Measurements from ENCODE around the gene IRX2.

The IRX2 gene

GRCh38 chr5:2741956-2742355 lies 9.5 kb downstream of the IRX2 start:
- DNase-seq (ENCODE audit: low read depth in 1 of 2, low spot score in 1 of 2), result no peak

- no peak for DNase-seq (ENCODE audit: low read depth in 1 of 2, low spot score in 1 of 2)
Observed at GRCh38 chr5:2740876-2741555, 10.5 kb downstream of the IRX2 start.

GRCh38 chr5:2740051-2740875 lies 11.2 kb downstream of the IRX2 start:
- DNase-seq (ENCODE audit: low read depth in 1 of 2, low spot score in 1 of 2), result no peak

DNA sequence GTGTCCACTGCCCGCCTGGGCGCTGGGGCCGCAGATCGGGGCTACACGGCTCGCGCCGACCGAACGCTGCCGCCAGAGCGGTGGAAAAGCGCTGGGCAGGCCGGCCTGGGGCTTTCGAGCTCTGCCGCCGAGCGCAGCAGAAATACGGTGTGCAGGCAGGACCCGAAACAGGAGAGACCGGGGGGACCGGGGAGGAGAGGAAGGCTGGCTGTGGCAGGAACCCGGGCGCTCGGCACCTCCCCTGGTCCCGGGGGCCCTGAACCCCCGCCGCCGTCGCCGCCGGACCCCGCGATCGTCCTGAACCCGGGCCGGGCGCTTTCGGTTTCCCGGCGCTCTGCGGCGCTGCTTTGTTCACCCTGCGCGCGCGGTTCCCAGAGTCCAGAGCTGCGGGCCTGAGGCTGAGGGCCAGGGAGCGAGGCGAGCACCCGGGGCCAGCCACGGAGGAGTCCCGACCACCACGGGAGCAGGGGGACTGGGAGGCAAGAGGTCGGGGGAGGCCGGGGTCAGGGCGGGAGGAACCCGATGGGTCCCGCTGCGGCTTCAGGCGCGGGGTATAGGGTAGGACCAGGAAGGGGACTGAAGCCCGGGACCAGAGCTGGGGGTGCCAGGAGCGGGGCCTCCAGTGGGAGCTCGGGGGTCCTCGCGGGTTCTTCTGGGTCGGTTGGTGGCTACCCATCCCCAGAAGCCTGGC lies 12.0 kb downstream of the IRX2 start:
- no peak for DNase-seq (ENCODE audit: low read depth in 1 of 2, low spot score in 1 of 2)

DNA sequence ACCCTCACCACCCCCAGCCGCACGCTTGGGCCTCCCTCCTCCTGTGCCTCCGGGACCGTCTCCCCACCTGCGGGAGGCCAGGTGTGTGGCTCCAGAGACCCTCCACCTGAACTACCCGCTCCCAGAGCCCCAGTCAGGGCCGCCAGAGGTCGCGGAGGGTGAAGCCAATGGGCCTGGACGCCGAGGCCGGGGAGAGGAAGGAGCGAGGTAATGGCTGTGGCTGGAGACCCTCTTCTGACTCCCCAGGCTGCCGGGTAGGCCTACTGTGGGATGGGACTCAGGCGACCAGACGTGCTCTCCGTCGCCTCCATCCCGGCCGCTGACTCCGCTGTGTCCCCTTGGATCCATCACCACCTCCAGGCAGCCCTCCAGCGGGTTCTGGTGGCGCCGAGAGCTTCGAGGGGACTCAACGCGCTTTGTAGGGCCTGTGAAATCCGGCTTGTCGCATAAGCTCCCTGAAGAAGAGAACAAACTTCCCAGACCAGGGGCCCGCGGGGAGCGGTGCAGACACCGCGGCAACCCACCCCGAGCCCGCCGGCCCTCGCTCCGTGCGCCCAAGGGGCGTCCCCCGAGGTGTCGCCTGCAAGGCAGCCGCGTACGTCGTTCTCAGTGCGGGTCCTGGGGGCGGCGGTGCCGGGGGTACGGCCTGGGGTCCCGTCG lies 12.6 kb downstream of the IRX2 start:
- no peak for DNase-seq (ENCODE audit: low read depth in 1 of 2, low spot score in 1 of 2)

GRCh38 chr5:2738156-2738699 lies 13.2 kb downstream of the IRX2 start:
- no peak for DNase-seq (ENCODE audit: low read depth in 1 of 2, low spot score in 1 of 2)

- DNase-seq (ENCODE audit: low read depth in 1 of 2, low spot score in 1 of 2), result no peak
Observed at GRCh38 chr5:2737273-2738155, 14.0 kb downstream of the IRX2 start.

- no peak for DNase-seq (ENCODE audit: low read depth in 1 of 2, low spot score in 1 of 2)
Observed at GRCh38 chr5:2736872-2737271, 14.6 kb downstream of the IRX2 start.

GRCh38 chr5:2735996-2736395 lies 15.5 kb downstream of the IRX2 start:
- DNase-seq (ENCODE audit: low read depth in 1 of 2, low spot score in 1 of 2), result no peak

DNA sequence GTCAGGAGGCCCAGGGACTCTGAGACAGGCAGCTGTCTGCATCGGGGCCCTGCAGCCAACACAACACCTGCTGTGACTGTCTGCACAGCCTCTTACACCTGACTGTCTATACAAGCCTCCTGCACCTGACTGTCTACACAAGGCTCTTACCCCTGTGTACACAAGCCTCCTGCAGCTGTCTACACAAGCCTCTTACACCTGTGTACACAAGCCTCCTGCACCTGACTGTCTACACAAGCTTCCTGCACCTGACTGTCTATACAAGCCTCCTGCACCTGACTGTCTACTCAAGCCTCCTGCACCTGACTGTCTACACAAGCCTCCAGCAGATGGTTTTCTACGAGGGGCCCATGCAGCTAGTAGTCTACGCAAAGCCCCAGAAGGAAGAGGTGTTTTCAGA lies 18.6 kb downstream of the IRX2 start:
- DNase-seq (ENCODE audit: low read depth in 1 of 2, low spot score in 1 of 2), result no peak

GRCh38 chr5:2732004-2732403 lies 19.5 kb downstream of the IRX2 start:
- no peak for DNase-seq (ENCODE audit: low read depth in 1 of 2, low spot score in 1 of 2)

- DNase-seq (ENCODE audit: low read depth in 1 of 2, low spot score in 1 of 2), result no peak
Observed at GRCh38 chr5:2729189-2729588, 22.3 kb downstream of the IRX2 start.

DNA sequence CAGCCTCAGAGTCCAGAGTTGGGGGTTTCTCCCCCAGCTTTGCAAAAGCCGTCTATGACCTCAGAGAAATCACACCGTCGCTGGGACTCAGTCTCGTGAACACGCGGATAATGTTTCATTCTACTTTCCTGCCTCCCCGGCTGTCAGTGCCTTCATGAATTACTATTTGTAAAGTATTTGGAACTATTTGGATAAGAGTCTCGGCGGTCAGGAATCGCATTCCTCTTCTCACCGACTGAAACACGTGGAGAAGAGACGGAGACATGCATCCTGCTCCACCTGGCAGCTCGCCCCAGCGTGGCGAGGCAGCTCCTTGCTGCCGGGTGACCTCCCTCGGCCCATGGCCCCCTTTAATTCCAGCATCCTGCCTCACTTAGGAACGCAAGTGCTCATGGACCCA lies 23.9 kb downstream of the IRX2 start:
- DNase-seq (ENCODE audit: low read depth in 1 of 2, low spot score in 1 of 2), result no peak

- no peak for DNase-seq (ENCODE audit: low read depth in 1 of 2, low spot score in 1 of 2)
Observed at GRCh38 chr5:2725980-2726765, 25.3 kb downstream of the IRX2 start.

DNA sequence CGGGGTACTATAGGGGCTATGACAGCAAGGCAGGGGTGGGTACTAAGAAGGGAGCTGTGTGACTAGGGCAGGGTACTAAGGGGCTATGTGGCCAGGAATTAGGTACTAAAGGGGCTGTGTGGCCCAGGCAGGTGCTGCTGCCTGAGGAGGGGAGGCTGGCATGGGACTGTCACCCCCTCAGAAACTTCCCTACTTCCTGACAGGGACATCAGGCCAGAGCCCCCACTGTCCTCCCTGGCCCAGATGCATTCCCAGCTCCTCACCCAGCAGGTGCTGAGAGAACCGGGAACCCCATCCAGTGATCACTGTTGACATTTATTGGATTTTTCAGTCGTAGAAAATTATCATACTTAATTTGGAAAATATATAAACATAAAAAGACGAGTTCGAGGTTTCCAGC lies 26.6 kb downstream of the IRX2 start:
- no peak for DNase-seq (ENCODE audit: low read depth in 1 of 2, low spot score in 1 of 2)

DNA sequence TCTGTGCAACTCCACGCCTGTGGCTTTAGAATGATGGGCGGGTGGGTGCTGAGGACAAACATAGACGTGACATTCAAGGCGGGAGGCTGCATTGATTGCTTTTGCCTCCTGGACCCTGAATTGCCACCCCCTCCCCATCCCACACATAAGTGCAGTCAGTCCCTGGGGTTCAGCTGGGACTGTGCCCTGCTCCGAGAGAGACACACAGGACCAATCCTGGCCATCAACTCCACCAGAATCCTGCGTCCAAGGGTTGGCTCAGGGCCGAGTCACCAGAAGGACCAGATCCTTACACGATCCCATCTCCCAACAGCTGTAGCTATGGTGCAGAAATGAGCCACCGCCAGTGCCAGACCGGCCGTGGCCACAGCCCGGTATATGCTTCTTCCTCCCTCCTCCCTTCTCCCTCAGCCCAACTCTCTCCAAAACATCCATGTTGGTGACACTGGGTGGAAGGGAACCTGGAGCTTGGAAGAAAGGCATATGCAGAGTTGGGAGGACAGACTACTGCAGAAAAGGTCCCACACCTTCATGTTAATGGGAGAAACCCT lies 27.4 kb downstream of the IRX2 start:
- DNase-seq (ENCODE audit: low read depth in 1 of 2, low spot score in 1 of 2), result no peak

DNA sequence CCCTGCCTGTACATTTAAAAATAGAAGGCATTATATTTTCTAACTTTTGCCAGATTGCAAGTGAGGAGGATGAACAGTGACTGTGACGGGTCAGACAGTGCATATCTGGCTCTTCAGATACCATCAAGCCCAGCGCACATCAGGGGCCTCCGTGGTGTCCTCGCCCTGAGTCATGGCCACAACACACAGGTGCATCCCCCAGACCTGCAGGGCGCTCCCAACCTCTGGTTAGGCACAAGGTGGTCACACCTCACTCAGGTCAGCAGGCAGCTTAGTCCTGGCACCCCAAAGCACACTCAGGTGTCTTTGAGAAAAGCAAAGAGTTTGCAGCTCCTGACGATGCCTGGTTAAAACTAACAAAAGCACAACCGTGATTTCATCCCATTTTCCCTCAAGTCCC lies 28.6 kb downstream of the IRX2 start:
- no peak for DNase-seq (ENCODE audit: low read depth in 1 of 2, low spot score in 1 of 2)

DNA sequence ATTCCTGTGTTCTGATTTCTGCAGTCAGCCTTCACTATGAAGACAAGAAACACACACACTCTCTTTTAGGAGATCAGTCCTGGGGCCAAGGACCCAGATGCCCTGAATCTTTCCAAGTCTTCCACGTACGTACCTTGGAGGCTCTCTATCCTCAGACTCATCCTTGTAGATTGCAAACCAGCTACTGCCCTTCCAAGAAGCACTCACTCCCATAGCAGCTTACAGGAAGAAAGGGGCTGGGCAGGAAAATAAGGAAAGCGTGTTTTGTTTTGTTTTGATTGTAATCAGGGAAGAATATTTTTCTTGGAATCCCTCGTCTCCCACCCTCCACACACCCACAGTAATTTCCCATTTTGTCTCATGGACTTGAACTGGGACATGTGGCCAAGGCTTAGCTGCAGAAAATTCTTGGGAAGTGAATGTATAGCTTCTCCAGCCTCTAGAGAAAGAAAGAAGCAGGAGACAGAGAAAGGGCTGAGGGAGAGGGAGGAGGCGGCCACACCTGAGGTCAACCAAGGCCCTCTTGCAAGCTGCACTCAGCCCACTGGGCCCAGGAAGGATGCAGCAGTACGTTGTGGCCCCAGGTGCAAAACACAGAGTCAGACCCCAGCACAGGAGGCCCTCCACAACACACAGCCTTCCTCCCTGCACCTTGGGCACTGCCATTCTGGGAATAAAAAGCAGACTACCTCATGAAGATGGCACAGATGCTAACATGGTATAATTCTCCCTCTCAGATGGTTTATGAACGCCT lies 29.9 kb downstream of the IRX2 start:
- no peak for DNase-seq (ENCODE audit: low read depth in 1 of 2, low spot score in 1 of 2)

DNA sequence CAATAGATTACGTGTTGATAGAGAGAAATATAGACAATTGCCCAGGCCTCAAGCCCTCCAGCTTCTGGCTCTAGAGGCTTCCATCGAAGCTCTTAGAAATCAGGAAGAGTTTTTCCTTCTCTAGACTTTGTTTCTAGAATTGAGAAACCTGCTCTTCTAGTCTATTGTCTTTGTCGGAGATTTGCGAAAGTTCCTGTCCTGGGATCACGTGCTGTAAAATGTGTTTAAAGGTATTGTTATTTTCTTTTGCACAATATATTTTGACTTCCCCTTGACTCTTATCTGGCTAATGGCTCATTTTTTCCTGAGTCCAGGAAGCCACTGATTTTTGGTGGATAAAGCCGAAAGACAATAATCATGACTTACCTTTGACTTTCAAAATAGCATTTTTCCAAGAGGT lies 32.1 kb downstream of the IRX2 start:
- no peak for DNase-seq (ENCODE audit: low read depth in 1 of 2, low spot score in 1 of 2)

Measured in activated CD4-positive, alpha-beta T cell treated with anti-CD3 and anti-CD28 coated beads, Interleukin-2, amount 50 U/mL, for 24 hours (primary cell).